RWPE2 (cell line): ENCODE data around the gene CCNA2.

Source experiments
- ATAC-seq: fragments of 200-7000 bp; cut with Tn5 transposase; 3 replicates; pipeline ENCODE4 v1.9.1; 2021; ENCODE audit warnings: low read depth
- DNase-seq: peaks from one replicate; pipeline ENCODE4 v3.0.0-alpha.2; 2020; ENCODE audit warnings: low spot score
- H3K27ac ChIP-seq: fragments of 450-650 bp; 2 replicates; pipeline ENCODE4 v1.5.1; 2017; ENCODE audit warnings: mild to moderate bottlenecking; ENCODE audit not compliant: poor library complexity, severe bottlenecking
- H3K27me3 ChIP-seq: fragments of 250-450 bp; sonication (Bioruptor Pico); 2 replicates; pipeline ENCODE4 v1.5.1; 2021; ENCODE audit warnings: mild to moderate bottlenecking, moderate library complexity; ENCODE audit not compliant: insufficient read depth, poor library complexity, severe bottlenecking
- H3K36me3 ChIP-seq: fragments of 250-450 bp; sonication (Bioruptor Pico); 2 replicates; pipeline ENCODE4 v1.5.1; 2020; ENCODE audit warnings: low read depth, mild to moderate bottlenecking, moderate library complexity
- H3K4me1 ChIP-seq: fragments of 250-450 bp; sonication (Bioruptor Pico); 2 replicates; pipeline ENCODE4 v1.5.1; 2021; ENCODE audit warnings: mild to moderate bottlenecking, moderate library complexity; ENCODE audit not compliant: insufficient read depth, poor library complexity, severe bottlenecking
- H3K4me3 ChIP-seq: fragments of 250-450 bp; sonication (Bioruptor Pico); 2 replicates; pipeline ENCODE4 v1.5.1; 2021; ENCODE audit warnings: mild to moderate bottlenecking, moderate library complexity; ENCODE audit not compliant: severe bottlenecking
- H3K9me3 ChIP-seq: fragments of 250-450 bp; sonication (Bioruptor Pico); 2 replicates; pipeline ENCODE4 v1.5.1; 2021; ENCODE audit warnings: mild to moderate bottlenecking, moderate library complexity; ENCODE audit not compliant: severe bottlenecking
- CTCF ChIP-seq: fragments of 450-650 bp; IDR thresholded peaks from one replicate; pipeline ENCODE4 v1.5.1; 2017; ENCODE audit warnings: mild to moderate bottlenecking, moderate library complexity; ENCODE audit not compliant: poor library complexity, severe bottlenecking

Gene CCNA2

DNA sequence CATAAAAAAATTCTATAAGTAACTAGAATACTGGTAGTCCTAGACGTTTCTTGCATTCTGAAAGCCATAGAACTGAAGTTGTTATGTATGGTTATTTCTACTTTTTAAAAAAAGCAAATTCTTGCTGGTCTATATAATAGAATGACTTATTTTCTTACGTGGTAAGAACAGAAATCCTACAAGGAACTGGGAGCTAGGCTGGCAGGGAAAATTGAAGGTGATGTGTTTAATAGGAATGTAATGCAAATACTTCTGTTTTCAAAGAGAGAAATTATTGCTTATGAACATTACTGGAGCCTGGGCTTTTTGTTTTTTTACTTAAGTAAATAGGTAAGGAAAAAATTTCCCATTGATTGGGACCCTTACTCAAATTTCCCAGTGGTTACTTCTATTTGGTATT is 8.9 kb downstream of the CCNA2 start:
- no peak overlapping the region for H3K4me3 ChIP-seq
- H3K36me3 ChIP-seq: peaks cover 100% of the 10 kb centered on the region
- ATAC-seq (no peak), DNase-seq (no peak)
- H3K9me3 ChIP-seq: no peaks in the 10 kb centered on the region
- H3K27me3 ChIP-seq: no peaks in the 10 kb centered on the region
- no peak overlapping the region for H3K27ac ChIP-seq
- H3K4me1 ChIP-seq: no peaks in the 10 kb centered on the region
- no peak for TF ChIP-seq CTCF

DNA sequence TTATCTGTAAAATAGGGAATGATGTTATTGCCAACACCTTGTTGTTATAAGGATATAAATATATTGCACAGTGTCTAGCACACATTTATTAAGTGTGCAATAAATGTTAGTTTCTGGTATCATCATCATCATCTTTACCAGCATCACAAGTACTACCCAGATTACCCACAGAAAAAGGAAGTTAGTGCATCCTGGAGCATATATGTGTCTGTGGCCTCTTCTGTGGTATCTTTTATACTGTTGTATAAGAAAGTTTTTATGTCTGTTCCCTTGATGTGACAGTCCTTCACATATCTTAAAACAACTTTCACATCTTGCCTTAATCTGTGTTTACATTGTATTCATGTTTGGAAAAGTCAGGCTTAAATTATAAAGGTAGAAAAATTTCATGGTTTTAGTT is 12.6 kb downstream of the CCNA2 start:
- no peak for TF ChIP-seq CTCF
- no peak overlapping the region for H3K4me3 ChIP-seq
- H3K36me3 ChIP-seq: peaks cover 96% of the 10 kb centered on the region
- DNase-seq: no peak
- H3K4me1 ChIP-seq: no peaks in the 10 kb centered on the region
- ATAC-seq: no peak
- no peaks in the 10 kb centered on the region for H3K9me3 ChIP-seq
- no peaks in the 10 kb centered on the region for H3K27me3 ChIP-seq
- no peak overlapping the region for H3K27ac ChIP-seq

- Histone ChIP-seq H3K36me3 (peaks cover 95% of the 10 kb centered on the region), H3K27ac (no peak overlapping the region), H3K9me3 (no peaks in the 10 kb centered on the region), H3K4me1 (peaks cover 8% of the 10 kb centered on the region), H3K4me3 (no peak overlapping the region), H3K27me3 (no peaks in the 10 kb centered on the region)
- TF ChIP-seq CTCF: no peak
- DNase-seq (no peak), ATAC-seq (no peak)
These were observed 17.3 kb downstream of the CCNA2 start for GRCh38 chr4:121806411-121806810.

DNA sequence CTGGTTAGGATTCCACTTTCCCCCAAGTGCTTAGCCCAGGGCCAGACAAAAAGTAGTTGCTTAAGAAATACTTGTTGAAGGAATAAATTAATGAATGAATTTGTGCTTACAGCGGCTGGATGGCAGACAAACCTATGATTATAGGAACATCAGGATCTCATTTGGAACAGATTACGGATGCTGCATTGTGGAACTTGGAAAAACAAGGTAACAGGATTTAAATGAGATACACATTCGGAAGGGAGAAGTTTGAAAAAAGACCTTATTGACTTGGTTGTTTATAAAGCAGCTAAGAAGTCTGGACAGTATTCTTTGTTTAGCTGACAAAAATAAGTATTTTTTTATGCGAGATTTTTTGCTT is 22.0 kb downstream of the CCNA2 start:
- Histone ChIP-seq H3K9me3 (no peaks in the 10 kb centered on the region), H3K27ac (peak overlapping the region; percentile 58), H3K4me1 (peaks cover 8% of the 10 kb centered on the region), H3K36me3 (peaks cover 52% of the 10 kb centered on the region), H3K4me3 (peak overlapping the region; percentile 90), H3K27me3 (no peaks in the 10 kb centered on the region)
- no peak for TF ChIP-seq CTCF
- no peak for DNase-seq
- no peak; the same call in 2 of the 3 replicates for ATAC-seq

- Histone ChIP-seq H3K9me3 (no peaks in the 10 kb centered on the region), H3K27me3 (no peaks in the 10 kb centered on the region), H3K27ac (peak within 1 kb of the TSS; percentile 58), H3K4me3 (peak within 1 kb of the TSS; percentile 90), H3K4me1 (peaks cover 8% of the 10 kb centered on the region), H3K36me3 (peaks cover 47% of the 10 kb centered on the region)
- ATAC-seq (peak; percentile 84), DNase-seq (peak; percentile 84)
- no peak for TF ChIP-seq CTCF
These were observed 22.5 kb downstream of the CCNA2 start, which contains the start of gene EXOSC9 for GRCh38 chr4:121800961-121801714. TSS of gene EXOSC9 (plus strand) at chr4:121801323. CDS start at chr4:121801425, 102 bp downstream.
